Measurements from ENCODE around the gene KRTAP4-12.
"Not testable (repeated sequence)": the region's sequence is repeated elsewhere in the genome, so short reads cannot be mapped to it uniquely, and the experiment has no call there.

The KRTAP4-12 gene

DNA sequence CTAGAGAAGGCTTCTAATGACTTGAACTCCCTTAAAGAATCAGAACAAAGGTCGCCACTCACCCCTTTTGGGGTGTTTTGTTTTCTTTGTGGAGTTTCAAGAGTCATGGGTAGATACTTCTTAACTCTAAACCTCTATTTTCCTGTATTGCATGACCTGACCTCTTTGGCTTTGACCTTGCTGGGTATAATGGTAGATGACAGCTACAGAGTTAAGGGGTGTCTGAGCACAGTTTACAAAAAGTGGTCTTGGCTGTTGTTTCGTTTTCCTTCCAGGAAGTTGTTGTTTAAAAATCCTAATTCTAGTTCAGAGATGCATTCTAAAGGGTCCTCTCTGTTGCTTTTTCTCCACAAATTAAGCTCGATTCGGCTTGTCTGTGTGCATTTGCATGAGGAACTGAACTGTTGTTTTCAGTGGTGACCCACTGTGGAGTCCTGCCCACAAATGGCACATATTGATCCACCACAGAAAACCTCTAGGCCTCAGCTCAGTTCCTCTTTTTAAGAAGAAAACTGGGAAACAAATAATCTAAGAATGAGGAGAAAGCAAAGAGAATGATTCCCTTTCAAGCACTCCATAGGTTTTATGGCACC lies 35.1 kb downstream of the KRTAP4-12 start:
- not testable (repeated sequence) for DNase-seq (ENCODE audit: low read depth)

DNA sequence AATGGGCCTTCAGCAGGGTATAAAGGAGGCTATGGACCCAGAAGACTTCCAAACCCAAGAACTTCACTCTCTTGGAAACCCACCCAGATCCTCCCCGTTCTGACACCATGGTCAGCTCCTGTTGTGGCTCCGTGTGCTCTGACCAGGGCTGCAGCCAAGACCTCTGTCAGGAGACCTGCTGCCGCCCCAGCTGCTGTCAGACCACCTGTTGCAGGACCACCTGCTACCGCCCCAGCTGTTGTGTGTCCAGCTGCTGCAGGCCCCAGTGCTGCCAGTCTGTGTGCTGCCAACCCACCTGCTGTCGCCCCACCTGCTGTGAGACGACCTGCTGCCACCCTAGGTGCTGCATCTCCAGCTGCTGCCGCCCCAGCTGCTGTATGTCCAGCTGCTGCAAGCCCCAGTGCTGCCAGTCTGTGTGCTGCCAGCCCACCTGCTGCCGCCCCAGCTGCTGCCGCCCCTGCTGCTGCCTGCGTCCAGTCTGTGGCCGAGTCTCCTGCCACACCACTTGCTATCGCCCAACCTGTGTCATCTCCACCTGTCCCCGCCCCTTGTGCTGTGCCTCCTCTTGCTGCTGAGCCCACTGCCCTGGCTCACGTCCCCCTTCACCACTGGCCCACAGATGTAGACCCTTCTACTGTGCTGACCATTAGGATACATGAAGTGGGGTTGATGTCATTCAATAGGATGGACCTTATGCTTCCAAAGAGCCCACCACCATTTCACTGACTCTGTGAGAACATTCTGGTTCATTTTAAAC lies 39.7 kb downstream of the KRTAP4-12 start, which contains the start of gene KRTAP4-7:
KRTAP4-7 (plus strand) TSS at position 51 of the 757 bp plus-strand sequence; CDS start at position 108, 57 bp downstream.
- not testable (repeated sequence) for DNase-seq (ENCODE audit: low read depth)

DNA sequence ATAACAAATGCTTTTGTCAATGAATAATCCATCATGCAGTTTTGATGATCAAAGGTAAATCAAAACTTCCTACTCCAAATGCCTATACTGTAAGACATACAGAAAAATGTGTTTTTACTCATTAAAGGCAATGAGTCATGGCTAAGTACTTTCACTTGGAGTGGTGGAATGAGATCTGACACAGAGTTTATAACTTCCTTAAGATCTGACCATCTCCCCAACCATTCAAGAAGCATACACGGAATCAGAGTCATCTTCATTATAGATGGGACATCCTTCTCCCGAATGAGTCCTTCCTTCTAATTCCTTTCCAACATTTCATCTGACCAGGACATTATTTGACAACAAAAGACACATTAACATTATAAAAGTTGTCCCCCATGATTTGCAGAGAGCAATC lies 40.6 kb downstream of the KRTAP4-12 start:
- DNase-seq (ENCODE audit: low read depth) = not testable (repeated sequence)

DNA sequence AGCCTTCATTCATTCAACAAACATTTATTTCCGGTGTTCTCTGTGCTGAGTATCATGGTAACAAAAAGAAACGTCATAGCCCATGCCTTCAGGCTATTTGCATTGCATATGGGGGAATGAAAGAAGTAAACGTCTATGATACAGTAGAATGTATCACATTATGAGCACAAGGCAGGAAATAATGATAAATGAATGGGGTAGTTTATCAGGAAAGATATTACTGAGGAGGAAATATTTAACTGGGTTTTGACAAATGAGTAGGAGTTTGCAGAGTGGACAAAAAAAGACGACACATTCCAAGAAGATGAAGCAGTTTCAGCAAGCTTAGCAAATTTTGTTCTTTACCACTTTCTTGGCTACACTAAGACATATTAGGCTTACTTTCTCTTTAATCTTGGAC lies 41.4 kb downstream of the KRTAP4-12 start:
- no peak for DNase-seq (ENCODE audit: low read depth)

DNA sequence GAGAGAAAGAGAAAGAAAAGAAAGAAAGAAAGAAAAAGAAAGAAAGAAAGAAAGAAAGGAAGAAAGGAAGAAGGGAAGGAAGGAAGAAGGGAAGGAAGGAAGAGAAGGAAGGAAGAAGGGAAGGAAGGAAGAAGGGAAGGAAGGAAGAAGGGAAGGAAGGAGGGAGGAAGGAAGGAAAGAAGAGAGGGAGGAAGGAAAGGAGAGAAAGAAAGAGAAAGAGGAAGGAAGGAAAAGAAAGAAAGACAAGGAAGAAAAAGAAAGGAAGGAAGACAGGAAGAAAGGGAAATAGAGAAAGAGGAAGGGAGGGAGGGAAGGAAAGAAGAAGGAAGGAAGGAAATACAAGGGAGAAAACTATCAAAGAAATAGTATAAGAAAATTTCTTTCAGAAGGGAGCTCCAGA lies 47.2 kb downstream of the KRTAP4-12 start:
- no peak for DNase-seq (ENCODE audit: low read depth)

DNA sequence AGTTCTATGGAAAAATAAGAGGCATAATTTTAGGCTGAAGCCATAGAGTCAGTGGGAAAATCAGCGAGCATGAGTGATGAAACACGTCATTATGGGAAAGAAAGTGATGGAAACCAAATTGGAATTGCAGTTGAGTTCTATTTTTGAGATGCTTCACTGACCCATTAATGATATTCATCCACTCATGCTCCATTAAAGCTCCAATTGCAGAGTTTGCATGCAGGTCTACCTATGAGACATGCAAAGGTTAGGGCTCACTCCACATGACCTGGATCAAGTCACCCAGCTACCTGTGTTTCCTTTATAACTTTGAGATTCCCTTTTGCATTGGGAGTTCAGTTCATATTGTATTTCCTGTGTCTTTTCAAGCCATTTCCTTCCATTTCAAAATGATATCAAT lies 50.3 kb downstream of the KRTAP4-12 start:
- no peak for DNase-seq (ENCODE audit: low read depth)
